Activated naive CD4-positive, alpha-beta T cell treated with anti-CD3 and anti-CD28 coated beads for 36 hours (primary cell): ENCODE results near the gene ZNF804B. TPM values are rescaled to one million over a fixed set of nuclear protein-coding genes. Genes with fewer than 3 reads are reported as not detected.

Experiments
- CTCF ChIA-PET: fragments of 350-600 bp; sonication (Branson Sonifier 250); formaldehyde crosslinking; loops from one replicate; lab custom pipeline; 2021; ENCODE audit warnings: antibody characterized with exemption; lab: Charles Lee
- DNase-seq: peaks from one replicate; pipeline ENCODE4 v3.0.0-alpha.2; 2020
- H3K27ac Mint-ChIP-seq: one replicate; pipeline ENCODE4 v1.8.0; 2021; ENCODE audit warnings: mild to moderate bottlenecking, mixed read lengths
- H3K27me3 Mint-ChIP-seq: one replicate; pipeline ENCODE4 v1.8.0; 2021; ENCODE audit warnings: low read depth, mixed read lengths
- H3K36me3 Mint-ChIP-seq: one replicate; pipeline ENCODE4 v1.8.0; 2021; ENCODE audit warnings: low read depth, mixed read lengths
- H3K4me1 Mint-ChIP-seq: one replicate; pipeline ENCODE4 v1.8.0; 2021; ENCODE audit warnings: low read depth, mixed read lengths
- H3K4me3 Mint-ChIP-seq: one replicate; pipeline ENCODE4 v1.8.0; 2021; ENCODE audit warnings: mild to moderate bottlenecking, moderate library complexity, mixed read lengths
- H3K9me3 Mint-ChIP-seq: one replicate; pipeline ENCODE4 v1.8.0; 2021; ENCODE audit warnings: mixed read lengths
- intact Hi-C: fragments of 100-400 bp; cut with micrococcal nuclease; formaldehyde crosslinking; loops from one replicate; pipeline ENCODE4 v1.15.1; 2023
- total RNA-seq, 2 experiments: library from RNA; stranded (reverse); gene quantifications; one replicate each; pipeline ENCODE4 v1.2.3, GENCODE V29; 2021

ZNF804B gene
- total RNA-seq, 2 experiments from 2014 or later: not detected

DNA sequence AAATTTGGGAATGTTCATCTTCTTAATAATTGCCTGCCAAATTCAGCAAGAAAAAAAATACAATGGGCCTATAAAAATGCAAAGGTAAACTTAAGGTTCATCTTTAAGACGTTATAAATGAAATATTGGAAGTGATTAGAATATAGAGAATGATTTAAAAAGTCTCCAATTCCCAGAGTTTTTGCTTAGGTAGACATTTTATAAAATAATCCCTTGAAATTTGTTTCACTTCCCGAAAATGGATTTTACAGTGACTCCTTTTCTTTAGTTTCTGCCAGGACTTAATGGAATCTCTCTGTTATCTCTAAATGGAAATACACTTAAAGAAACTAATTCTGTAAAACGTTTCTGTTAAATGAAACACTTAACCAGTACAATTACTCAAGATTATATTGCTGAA is 580.2 kb downstream of the ZNF804B start:
- Mint-ChIP-seq H3K4me1 (peaks cover 6% of the 10 kb centered on the region), H3K4me3 (no peak overlapping the region), H3K9me3 (no peaks in the 10 kb centered on the region), H3K36me3 (no peaks in the 10 kb centered on the region), H3K27ac (no peak overlapping the region), H3K27me3 (no peaks in the 10 kb centered on the region)
- no peak for DNase-seq
- CTCF ChIA-PET: no interaction called here
- intact Hi-C loops: no loop called here

- no peak overlapping the region for H3K4me3 Mint-ChIP-seq
- H3K4me1 Mint-ChIP-seq: peaks cover 10% of the 10 kb centered on the region
- no peak overlapping the region for H3K27ac Mint-ChIP-seq
- intact Hi-C loops: no loop called here
- H3K36me3 Mint-ChIP-seq: peaks cover 4% of the 10 kb centered on the region
- no peaks in the 10 kb centered on the region for H3K27me3 Mint-ChIP-seq
- CTCF ChIA-PET: no interaction called here
- H3K9me3 Mint-ChIP-seq: peaks cover 3% of the 10 kb centered on the region
- no peak for DNase-seq
Measured at GRCh38 chr7:89357121-89357520, 597.6 kb downstream of the ZNF804B start.

DNA sequence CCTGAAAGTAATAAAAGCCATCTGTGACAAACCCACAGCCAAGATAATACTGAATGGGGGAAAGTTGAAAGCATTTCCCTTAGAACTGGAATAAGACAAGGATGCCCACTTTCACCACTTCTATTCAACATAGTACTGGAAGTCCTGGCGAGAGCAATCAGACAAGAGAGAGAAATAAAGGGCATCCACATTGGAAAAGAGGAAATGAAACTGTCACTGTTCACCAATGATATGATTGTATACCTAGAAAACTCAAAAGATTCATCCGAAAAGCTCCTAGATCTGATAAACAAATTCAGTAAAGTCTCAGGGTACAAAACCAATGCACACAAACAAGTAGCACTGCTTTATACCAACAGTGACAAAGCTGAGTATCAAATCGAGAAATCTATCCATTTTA is 617.7 kb downstream of the ZNF804B start:
- no peak for DNase-seq
- no peak overlapping the region for H3K4me3 Mint-ChIP-seq
- CTCF ChIA-PET: no interaction called here
- no peak overlapping the region for H3K27ac Mint-ChIP-seq
- no peaks in the 10 kb centered on the region for H3K36me3 Mint-ChIP-seq
- no peaks in the 10 kb centered on the region for H3K4me1 Mint-ChIP-seq
- H3K9me3 Mint-ChIP-seq: peaks cover 11% of the 10 kb centered on the region
- no peaks in the 10 kb centered on the region for H3K27me3 Mint-ChIP-seq
- intact Hi-C loops: no loop called here

DNA sequence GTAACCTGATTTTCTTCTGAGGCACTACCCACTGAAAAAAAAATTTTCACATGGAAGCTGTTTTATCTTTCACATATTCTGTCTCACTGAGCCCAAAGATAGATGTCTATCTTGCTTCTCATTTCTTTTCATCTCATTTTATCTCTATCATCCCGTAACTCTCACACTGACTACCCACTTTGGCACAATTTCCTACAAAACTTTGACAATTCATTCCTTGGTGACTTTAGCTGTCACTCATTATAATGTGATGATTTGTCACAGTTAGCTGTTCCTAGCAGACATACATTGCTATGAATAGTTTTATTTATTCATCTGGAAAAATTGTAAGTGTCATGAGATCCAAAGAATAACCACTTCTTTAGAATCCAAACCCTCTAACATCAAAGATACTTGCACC is 625.9 kb downstream of the ZNF804B start:
- no peak overlapping the region for H3K27ac Mint-ChIP-seq
- no peaks in the 10 kb centered on the region for H3K36me3 Mint-ChIP-seq
- no peak for DNase-seq
- peaks cover 2% of the 10 kb centered on the region for H3K9me3 Mint-ChIP-seq
- H3K27me3 Mint-ChIP-seq: no peaks in the 10 kb centered on the region
- H3K4me3 Mint-ChIP-seq: no peak overlapping the region
- CTCF ChIA-PET: no interaction called here
- intact Hi-C loops: no loop called here
- H3K4me1 Mint-ChIP-seq: no peaks in the 10 kb centered on the region

Other genes starting within 250 kb of the ZNF804B start
- not detected for gene TEX47, start 36.0 kb downstream of the ZNF804B start, total RNA-seq